GM13977 (cell line): Measurements from ENCODE around the gene MYBPC1.

Experiments
- DNase-seq: peaks from one replicate; pipeline ENCODE4 v3.0.0; 2012; ENCODE audit warnings: low spot score
- in situ Hi-C: fragments of 300-500 bp; cut with MboI; formaldehyde crosslinking; loops from one replicate; pipeline ENCODE4 v1.12.0; 2022; ENCODE audit warnings: low sequenced_read_pairs, low pct_unique_long_range_greater_than_20kb, mixed read lengths, inconsistent platforms; ENCODE audit not compliant: unreplicated experiment
- TF ChIP-seq, protein P1 (sequence below): IDR thresholded peaks from 2 replicates; pipeline ENCODE4 v1.5.1; 2012; ENCODE audit warnings: mild to moderate bottlenecking, control low read depth; ENCODE audit not compliant: insufficient read depth; ENCODE audit errors: extremely low read depth, missing control alignments

MYBPC1 gene

DNA sequence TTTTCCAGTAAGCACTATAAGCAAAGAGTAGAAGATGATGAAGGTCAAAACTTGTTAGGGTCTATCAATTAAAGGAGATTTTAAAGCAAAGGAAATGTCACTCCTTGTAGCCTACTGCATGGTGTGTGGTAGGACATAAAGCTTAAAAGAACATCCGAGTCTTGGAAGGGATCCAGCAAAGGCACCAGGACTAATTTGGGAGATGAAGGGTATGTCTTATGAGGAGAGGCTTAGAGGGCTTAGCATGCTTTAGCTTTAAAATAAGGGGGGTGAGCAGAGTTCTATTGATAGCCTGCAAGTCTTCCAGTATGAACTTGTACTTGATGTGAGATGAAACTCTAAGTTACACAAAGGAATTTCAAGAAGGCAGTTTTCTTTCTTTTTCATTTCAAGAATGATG lies 11.8 kb upstream of the MYBPC1 start:
- DNase-seq, result no peak
- TF ChIP-seq, protein P1, sequence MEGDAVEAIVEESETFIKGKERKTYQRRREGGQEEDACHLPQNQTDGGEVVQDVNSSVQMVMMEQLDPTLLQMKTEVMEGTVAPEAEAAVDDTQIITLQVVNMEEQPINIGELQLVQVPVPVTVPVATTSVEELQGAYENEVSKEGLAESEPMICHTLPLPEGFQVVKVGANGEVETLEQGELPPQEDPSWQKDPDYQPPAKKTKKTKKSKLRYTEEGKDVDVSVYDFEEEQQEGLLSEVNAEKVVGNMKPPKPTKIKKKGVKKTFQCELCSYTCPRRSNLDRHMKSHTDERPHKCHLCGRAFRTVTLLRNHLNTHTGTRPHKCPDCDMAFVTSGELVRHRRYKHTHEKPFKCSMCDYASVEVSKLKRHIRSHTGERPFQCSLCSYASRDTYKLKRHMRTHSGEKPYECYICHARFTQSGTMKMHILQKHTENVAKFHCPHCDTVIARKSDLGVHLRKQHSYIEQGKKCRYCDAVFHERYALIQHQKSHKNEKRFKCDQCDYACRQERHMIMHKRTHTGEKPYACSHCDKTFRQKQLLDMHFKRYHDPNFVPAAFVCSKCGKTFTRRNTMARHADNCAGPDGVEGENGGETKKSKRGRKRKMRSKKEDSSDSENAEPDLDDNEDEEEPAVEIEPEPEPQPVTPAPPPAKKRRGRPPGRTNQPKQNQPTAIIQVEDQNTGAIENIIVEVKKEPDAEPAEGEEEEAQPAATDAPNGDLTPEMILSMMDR, result no peak
- in situ Hi-C loops, result no loop called here

DNA sequence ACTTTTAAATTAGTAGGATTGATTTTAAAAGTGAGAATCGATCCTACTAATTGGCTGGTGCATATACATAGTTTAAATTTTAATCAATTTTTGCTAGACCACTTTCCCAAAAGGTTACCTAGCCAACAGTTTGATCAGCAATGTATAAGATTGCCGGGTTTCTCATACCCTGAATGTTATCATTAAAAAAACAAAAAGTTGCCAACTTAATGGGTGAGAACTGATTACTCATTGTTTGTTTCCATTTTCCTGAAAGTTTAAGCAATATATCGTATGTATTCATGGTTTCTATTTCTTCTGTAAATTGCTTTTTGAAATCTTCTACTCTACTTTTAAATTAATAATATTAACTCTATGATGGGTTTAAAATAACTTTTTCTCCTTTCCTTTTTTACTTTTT lies 4.4 kb upstream of the MYBPC1 start:
- in situ Hi-C loops, result no loop called here
- DNase-seq, result no peak

DNA sequence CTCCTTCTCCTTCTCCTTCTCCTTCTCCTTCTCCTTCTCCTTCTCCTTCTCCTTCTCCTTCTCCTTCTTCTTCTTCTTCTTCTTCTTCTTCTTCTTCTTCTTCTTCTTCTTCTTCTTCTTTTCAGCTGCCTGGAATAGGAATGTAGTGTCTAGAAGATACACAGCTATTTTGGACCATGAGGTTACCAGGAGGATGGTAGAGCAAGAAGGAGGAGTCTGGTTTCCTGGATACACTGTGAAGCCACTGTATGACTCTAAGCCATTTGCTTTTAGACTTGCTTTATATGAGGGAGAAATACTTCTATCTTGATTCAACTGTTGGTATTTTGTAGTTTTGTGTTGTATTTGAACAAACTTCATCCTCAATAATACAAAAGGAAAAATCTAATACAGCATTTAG lies 3.0 kb upstream of the MYBPC1 start:
- in situ Hi-C loops, result no loop called here
- TF ChIP-seq, protein P1, result no peak
- no peak for DNase-seq

More for the DNA sequence above, 4.4 kb upstream of the MYBPC1 start:
- TF ChIP-seq, protein P1, result no peak

DNA sequence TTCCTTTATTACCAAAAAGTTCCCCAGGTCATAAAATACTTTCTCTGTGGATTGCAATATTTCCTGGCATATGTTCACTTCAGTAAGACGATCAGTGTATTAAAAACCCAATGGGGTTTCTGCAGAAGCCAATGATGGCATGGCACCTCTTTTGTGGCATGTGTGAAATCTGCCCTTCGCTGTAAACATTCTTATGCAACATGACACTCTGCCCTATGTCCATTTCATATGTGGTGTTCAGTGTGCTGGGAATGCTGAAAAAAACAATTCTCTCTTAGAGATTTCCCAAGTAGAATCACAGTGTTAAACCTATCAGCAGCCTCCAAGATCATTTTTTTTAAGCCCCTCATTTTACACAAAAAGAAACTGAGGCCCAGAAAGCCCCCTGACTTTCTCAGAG lies 2.3 kb upstream of the MYBPC1 start:
- TF ChIP-seq, protein P1, result no peak
- DNase-seq, result no peak
- in situ Hi-C loops, result no loop called here

DNA sequence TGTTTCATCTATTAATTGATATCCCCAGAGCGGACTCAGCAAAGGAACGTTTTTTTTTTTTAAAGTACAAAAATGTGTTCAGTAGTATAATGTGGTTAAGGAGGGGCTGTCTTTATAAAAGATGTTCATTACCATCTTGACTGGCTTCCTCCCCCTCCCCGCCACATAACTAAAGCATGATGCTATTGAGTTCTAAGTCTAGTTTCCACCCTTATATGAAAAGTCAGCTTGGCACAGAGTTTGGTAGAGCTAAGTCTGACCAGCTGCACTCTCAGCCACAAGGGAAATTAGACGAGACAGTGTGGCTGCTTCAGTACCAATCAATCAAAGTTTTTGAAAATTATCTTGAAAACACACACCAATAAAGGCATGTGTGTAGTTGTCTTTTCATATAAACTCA lies 1.9 kb upstream of the MYBPC1 start:
- in situ Hi-C loops, result no loop called here
- no peak for DNase-seq
- TF ChIP-seq, protein P1, result no peak

DNA sequence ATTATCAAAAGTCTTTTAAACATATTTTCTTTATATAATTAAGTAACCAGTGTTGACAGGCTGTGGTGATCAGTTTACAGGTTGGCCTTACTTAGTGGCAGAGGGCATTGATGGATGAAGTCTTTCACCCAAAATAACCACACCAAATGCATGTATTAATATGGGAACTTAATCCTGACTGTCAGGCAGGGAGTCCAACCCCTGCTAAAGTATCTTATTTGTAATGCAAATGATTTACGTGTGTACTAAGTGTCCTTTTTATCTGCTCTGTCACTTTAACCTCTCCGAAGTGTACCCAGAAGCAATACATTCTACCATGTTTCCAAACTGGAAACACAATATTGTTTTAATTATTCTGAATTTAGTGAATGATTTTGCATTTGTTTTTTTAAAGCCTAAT lies 1.4 kb downstream of the MYBPC1 start:
- no peak for DNase-seq
- in situ Hi-C loops, result no loop called here
- TF ChIP-seq, protein P1, result no peak

DNA sequence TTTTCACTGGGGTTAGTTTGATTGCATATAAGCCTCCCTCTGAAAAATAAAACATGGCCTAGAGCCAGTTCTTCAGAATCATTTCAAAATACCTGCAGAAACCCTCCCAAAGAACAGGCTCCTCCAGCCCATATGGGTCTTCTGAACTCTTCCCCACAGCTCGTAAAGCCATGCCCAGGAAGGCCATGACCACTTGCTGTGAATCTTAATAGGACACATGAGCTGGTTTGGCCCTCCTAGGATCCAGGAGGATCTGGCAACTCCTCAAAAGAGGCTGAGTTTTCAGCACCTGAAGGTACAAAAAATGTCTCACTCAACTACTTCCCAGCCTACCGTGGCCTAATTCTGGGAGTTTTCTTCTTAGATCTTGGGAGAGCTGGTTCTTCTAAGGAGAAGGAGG lies 2.4 kb downstream of the MYBPC1 start:
- DNase-seq, result no peak
- TF ChIP-seq, protein P1, result no peak
- in situ Hi-C loops, result no loop called here
